Omental fat pad (tissue), 4 donors: ENCODE measurements around the gene TBC1D2. TPM values are rescaled to one million over a fixed set of nuclear protein-coding genes. Genes with fewer than 3 reads are reported as not detected.

ENCODE experiments used
- ATAC-seq: fragments of 150-250 bp; one replicate; pipeline ENCODE4 v1.9.1; 2016; ENCODE audit warnings: mild to moderate bottlenecking, moderate library complexity; ENCODE audit not compliant: low FRiP score
- DNase-seq: peaks from one replicate; pipeline ENCODE4 v3.0.0-alpha.2; 2019; ENCODE audit warnings: low spot score
- CTCF ChIP-seq, 3 donors: fragments of 450-650 bp; IDR thresholded peaks; one replicate each; pipeline ENCODE4 v1.5.1; 2016 to 2017; ENCODE audit warnings: antibody characterized with exemption in 3 of 3, mild to moderate bottlenecking in 3 of 3, moderate library complexity in 2 of 3
- total RNA-seq, 4 donors: library from RNA; depleted of rRNA; stranded (reverse); fragments of >200 nt; gene quantifications; one replicate each; pipeline ENCODE4 v1.1.0, GENCODE V29; 2016

The TBC1D2 gene
- total RNA-seq, 4 donors from 2014 or later, result 7.6 to 37.9 (median 12.4) TPM

GRCh38 chr9:98171176-98171925, 84.1 kb downstream of the TBC1D2 start:
- TF ChIP-seq CTCF (IDR thresholded peaks at IDR 0.05), result no peak
- ATAC-seq (peak; percentile 24), DNase-seq (no peak)

- DNase-seq (no peak), ATAC-seq (no peak)
- no peak for TF ChIP-seq CTCF (IDR thresholded peaks at IDR 0.05)
Observed at GRCh38 chr9:98168941-98169488, 86.4 kb downstream of the TBC1D2 start.

- DNase-seq, result no peak
- no peak for ATAC-seq
- TF ChIP-seq CTCF (IDR thresholded peaks at IDR 0.05), result no peak
Observed at GRCh38 chr9:98168153-98168780, 87.2 kb downstream of the TBC1D2 start.

GRCh38 chr9:98164912-98165311, 90.5 kb downstream of the TBC1D2 start:
- ATAC-seq, result no peak
- no peak for TF ChIP-seq CTCF (IDR thresholded peaks at IDR 0.05)
- no peak for DNase-seq

- ATAC-seq, result no peak
- no peak for DNase-seq
Observed at GRCh38 chr9:98162613-98163012, 92.8 kb downstream of the TBC1D2 start.

GRCh38 chr9:98161851-98162250, 93.6 kb downstream of the TBC1D2 start:
- TF ChIP-seq CTCF (IDR thresholded peaks at IDR 0.05), result no peak
- ATAC-seq (no peak), DNase-seq (no peak)

More at GRCh38 chr9:98162613-98163012, 92.8 kb downstream of the TBC1D2 start:
- TF ChIP-seq CTCF (IDR thresholded peaks at IDR 0.05), result no peak
